Chondrocyte (in vitro differentiated cells): ENCODE measurements around the gene USE1. TPM values are rescaled to one million over a fixed set of nuclear protein-coding genes. Genes with fewer than 3 reads are reported as not detected.

Source experiments
- DNase-seq: peaks from one replicate; pipeline ENCODE4 v3.0.0; 2021; ENCODE audit warnings: mixed read lengths, low spot score
- H3K27ac Mint-ChIP-seq: one replicate; pipeline ENCODE4 v1.8.0; 2021; ENCODE audit warnings: mild to moderate bottlenecking, moderate library complexity, mixed read lengths; ENCODE audit not compliant: unreplicated experiment
- H3K27me3 Mint-ChIP-seq: 2 replicates; pipeline ENCODE4 v1.8.0; 2021; ENCODE audit warnings: low read depth, mixed read lengths
- H3K36me3 Mint-ChIP-seq: 2 replicates; pipeline ENCODE4 v1.8.0; 2021; ENCODE audit warnings: low read depth, mixed read lengths
- H3K4me1 Mint-ChIP-seq: 2 replicates; pipeline ENCODE4 v1.8.0; 2021; ENCODE audit warnings: low read depth, mild to moderate bottlenecking, mixed read lengths
- H3K4me3 Mint-ChIP-seq: one replicate; pipeline ENCODE4 v1.8.0; 2021; ENCODE audit warnings: mild to moderate bottlenecking, moderate library complexity, mixed read lengths; ENCODE audit not compliant: unreplicated experiment
- H3K9me3 Mint-ChIP-seq: 2 replicates; pipeline ENCODE4 v1.8.0; 2021; ENCODE audit warnings: low read depth, mixed read lengths
- total RNA-seq: library from RNA; stranded (reverse); gene quantifications from 3 replicates; pipeline ENCODE4 v1.2.1, GENCODE V29; 2021
- TF ChIP-seq, protein P1 (sequence below): fragments of 200-600 bp; sonication (generic); IDR thresholded peaks from 2 replicates; pipeline ENCODE4 v1.5.0; 2021; ENCODE audit warnings: antibody characterized with exemption, mild to moderate bottlenecking, moderate library complexity

Gene USE1
- total RNA-seq, 1 donor from 2014 or later = 29.9 TPM

DNA sequence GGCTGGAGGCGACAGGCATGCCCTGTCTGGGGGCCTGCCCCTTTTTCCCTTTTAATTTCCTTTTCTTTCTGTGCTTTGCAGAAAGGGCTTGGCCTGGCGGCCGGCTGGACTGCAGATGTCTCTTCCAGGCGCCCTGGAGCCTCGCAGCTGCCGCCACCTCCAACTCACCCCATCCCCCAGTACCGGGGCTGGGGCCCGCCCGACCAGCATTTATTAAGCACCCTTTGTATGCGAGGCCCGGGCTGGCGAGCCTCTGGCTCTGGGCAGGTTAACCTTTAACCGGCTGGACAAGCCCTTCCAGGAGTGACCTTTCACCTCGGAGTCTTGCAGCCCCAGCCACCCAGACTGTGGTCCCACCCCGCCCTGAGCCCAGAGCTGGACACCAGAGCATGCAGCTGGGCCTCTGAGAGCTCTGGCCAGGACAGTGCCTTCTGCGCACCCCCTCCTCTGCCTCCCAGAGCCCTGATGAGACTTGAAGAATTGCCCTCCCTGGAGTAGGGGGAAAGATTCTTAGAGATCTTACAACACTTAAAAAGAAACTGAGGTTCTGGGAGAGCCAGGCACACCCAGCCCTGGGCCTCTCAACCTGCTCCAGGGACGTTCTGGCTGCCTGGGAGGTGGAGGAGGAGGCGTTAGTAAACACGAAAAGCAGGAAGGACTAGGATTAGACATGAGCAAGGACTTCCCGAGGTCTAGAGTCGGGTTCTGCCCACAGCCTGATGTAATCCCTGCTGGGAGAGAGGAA lies 31.7 kb downstream of the USE1 start:
- peak overlapping the region; percentile 81 for H3K4me3 Mint-ChIP-seq
- no peak overlapping the region for H3K27ac Mint-ChIP-seq
- TF ChIP-seq, protein P1, sequence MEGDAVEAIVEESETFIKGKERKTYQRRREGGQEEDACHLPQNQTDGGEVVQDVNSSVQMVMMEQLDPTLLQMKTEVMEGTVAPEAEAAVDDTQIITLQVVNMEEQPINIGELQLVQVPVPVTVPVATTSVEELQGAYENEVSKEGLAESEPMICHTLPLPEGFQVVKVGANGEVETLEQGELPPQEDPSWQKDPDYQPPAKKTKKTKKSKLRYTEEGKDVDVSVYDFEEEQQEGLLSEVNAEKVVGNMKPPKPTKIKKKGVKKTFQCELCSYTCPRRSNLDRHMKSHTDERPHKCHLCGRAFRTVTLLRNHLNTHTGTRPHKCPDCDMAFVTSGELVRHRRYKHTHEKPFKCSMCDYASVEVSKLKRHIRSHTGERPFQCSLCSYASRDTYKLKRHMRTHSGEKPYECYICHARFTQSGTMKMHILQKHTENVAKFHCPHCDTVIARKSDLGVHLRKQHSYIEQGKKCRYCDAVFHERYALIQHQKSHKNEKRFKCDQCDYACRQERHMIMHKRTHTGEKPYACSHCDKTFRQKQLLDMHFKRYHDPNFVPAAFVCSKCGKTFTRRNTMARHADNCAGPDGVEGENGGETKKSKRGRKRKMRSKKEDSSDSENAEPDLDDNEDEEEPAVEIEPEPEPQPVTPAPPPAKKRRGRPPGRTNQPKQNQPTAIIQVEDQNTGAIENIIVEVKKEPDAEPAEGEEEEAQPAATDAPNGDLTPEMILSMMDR = no peak
- H3K9me3 Mint-ChIP-seq = no peaks in the 10 kb centered on the region
- peaks cover 43% of the 10 kb centered on the region for H3K4me1 Mint-ChIP-seq
- H3K27me3 Mint-ChIP-seq = no peaks in the 10 kb centered on the region
- no peak for DNase-seq
- H3K36me3 Mint-ChIP-seq = no peaks in the 10 kb centered on the region

DNA sequence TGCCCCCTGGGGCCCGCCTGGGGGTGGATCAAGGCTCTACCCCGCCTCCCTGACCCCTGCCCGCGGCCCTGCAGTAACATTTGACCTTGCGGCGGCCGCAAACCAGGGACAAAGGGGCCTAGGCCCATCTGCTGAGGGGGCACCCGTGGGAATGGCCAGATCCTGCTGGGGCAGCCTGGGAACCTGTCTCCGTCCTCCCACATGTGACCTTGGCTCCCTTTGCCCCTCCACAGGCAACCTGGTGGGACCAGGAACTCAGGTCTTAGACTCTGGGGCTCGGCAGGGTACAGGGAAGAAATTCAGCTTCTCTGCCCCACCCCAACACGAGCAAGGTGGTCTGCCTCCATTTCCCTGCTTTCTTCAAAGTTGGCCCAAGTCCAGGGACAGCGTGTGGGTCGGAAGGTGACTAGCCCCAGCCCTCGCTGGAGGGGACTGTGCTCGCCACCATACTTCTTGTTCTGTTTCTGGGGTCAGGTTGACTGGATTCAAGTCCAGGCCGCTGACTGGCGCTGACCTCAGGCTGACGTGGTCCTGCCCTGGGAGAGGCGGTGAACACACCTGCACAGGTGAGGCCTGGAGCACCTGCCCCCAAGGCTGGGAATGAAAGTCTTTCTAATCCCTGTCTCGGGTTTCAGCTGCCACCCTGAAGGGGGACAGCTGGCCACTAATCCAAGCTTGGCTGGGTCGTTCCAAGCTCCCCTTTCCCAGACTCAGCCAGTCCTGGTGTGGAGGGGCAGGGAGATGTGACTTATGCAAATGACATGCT lies 33.0 kb downstream of the USE1 start:
- DNase-seq = no peak
- no peak overlapping the region for H3K27ac Mint-ChIP-seq
- no peaks in the 10 kb centered on the region for H3K9me3 Mint-ChIP-seq
- peaks cover 32% of the 10 kb centered on the region for H3K4me1 Mint-ChIP-seq
- H3K4me3 Mint-ChIP-seq = no peak overlapping the region
- no peaks in the 10 kb centered on the region for H3K36me3 Mint-ChIP-seq
- no peaks in the 10 kb centered on the region for H3K27me3 Mint-ChIP-seq
- TF ChIP-seq, protein P1 = no peak

DNA sequence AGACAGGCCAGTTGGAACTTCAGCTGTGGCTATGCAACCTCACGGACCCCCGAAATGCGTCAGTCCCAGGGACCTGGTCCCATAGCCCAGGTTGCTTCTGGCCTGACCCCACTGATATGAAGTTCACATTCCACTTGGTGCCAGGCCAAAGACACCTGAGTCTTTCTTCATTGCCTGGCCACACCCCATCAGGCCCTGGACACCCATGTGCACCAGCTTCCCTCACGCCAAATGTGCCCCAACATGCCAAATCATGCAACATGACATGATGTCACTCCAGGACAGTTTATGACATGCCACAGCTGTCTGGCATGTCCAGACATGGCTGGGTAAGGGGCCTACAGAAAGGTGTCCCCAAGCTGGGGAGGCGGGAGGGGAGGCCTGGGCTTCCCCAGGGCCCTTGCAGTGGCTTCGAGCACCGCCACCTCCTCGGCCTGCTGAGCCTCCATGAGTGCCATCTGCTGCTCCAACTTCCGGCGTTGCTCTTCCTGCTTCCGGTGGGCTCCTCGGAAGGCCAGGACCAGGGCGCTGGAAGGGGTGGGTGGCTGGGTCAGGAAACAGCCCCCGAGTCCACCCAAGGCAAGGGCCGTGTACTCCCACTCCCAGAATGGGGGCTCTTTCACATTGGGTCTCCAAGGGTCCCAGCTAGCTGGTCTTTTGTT lies 34.9 kb downstream of the USE1 start:
- TF ChIP-seq, protein P1 = no peak
- Mint-ChIP-seq H3K9me3 (no peaks in the 10 kb centered on the region), H3K27ac (no peak overlapping the region), H3K4me3 (no peak overlapping the region), H3K27me3 (no peaks in the 10 kb centered on the region), H3K4me1 (peaks cover 28% of the 10 kb centered on the region), H3K36me3 (no peaks in the 10 kb centered on the region)
- DNase-seq = no peak

DNA sequence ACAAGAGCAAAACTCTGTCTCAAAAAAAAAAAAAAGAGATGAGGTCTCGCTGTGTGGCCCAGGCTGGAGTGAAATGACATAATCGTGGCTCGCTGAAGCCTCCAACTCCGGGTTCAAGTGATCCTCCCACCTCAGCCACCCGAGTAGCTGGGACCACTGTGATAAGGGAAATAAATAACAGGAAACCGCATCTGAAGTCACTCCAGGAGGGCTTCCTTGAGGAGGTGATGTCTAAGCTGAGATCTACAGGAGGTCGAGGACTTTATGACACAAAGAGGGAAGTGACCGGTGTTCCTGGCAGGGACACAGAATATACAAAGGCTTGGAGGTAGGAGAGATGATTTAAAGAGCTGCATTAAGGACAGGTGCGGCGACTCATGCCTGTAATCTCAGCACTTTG lies 39.5 kb downstream of the USE1 start:
- Mint-ChIP-seq H3K36me3 (no peaks in the 10 kb centered on the region), H3K9me3 (no peaks in the 10 kb centered on the region), H3K4me3 (no peak overlapping the region), H3K4me1 (peaks cover 7% of the 10 kb centered on the region), H3K27me3 (no peaks in the 10 kb centered on the region), H3K27ac (no peak overlapping the region)
- no peak for DNase-seq
- TF ChIP-seq, protein P1 = no peak

DNA sequence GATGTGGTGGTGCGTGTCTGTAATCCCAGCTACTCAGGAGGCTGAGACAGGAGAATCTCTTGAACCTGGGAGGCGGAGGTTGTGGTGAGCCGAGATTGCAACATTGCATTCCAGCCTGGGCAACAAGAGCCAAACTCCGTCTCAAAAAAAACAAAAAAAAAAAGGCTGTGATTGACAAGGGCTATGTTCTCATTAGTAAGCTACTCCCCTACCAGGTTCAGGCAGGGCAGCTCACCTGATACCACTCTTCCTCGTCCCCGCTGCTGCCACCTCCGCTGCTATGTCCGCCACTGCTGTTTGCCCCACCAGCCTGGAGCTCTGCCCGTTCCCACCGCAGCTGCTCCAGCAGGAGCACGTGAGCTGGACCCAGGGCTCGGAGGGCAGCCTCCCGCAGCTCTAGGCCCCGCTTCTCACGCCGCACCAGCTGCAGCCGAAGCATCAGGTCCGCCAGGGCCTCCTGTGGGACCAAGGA lies 40.0 kb downstream of the USE1 start:
- Mint-ChIP-seq H3K27ac (no peak overlapping the region), H3K27me3 (no peaks in the 10 kb centered on the region), H3K4me3 (no peak overlapping the region), H3K36me3 (no peaks in the 10 kb centered on the region), H3K9me3 (no peaks in the 10 kb centered on the region), H3K4me1 (peaks cover 7% of the 10 kb centered on the region)
- no peak for DNase-seq
- TF ChIP-seq, protein P1 = no peak
